Keratinocyte (primary cell): ENCODE data around the gene CEACAM21. TPM values are rescaled to one million over a fixed set of nuclear protein-coding genes. Genes with fewer than 3 reads are reported as not detected.

Experiments used
- DNase-seq: peaks from one replicate; pipeline ENCODE4 v3.0.0-alpha.2; 2011; ENCODE audit warnings: low read depth, missing footprints, low spot score
- FAIRE-seq: peaks from 2 replicates; lab custom pipeline; 2011; peaks lifted over from hg19 to GRCh38; lab: Jason Lieb, UNC
- H2AFZ ChIP-seq: 2 replicates; pipeline ENCODE4 v1.6.0; 2012; ENCODE audit warnings: low read length, control low read depth, inconsistent platforms; ENCODE audit not compliant: control insufficient read depth
- H3K27ac ChIP-seq: 2 replicates; pipeline ENCODE4 v1.5.1; 2011; ENCODE audit warnings: low read length; ENCODE audit not compliant: control insufficient read depth, insufficient read depth
- H3K27me3 ChIP-seq: 3 replicates; pipeline ENCODE4 v1.6.0; 2011; ENCODE audit warnings: low read length; ENCODE audit not compliant: control insufficient read depth, insufficient read depth; ENCODE audit errors: extremely low read depth
- H3K36me3 ChIP-seq, 2 experiments: 2 replicates in 1 of 2; 3 replicates in 1 of 2; pipeline ENCODE4 v1.5.1; 2011; ENCODE audit warnings: low read length in 2 of 2, mild to moderate bottlenecking in 1 of 2; ENCODE audit not compliant: control insufficient read depth in 2 of 2, insufficient read depth in 2 of 2; ENCODE audit errors: extremely low read depth in 1 of 2
- H3K4me1 ChIP-seq: 3 replicates; pipeline ENCODE4 v1.5.1; 2011; ENCODE audit warnings: low read length; ENCODE audit not compliant: control insufficient read depth, insufficient read depth; ENCODE audit errors: extremely low read depth
- H3K4me2 ChIP-seq: 3 replicates; pipeline ENCODE4 v1.6.0; 2011; ENCODE audit warnings: low read depth, low read length; ENCODE audit not compliant: control insufficient read depth, insufficient read depth; ENCODE audit errors: extremely low read depth
- H3K4me3 ChIP-seq, 3 experiments: fragments of 200-600 bp in 1 of 3; sonication (generic) in 1 of 3; 2 replicates in 2 of 3; 3 replicates in 1 of 3; pipeline ENCODE4 v1.5.1; 2011 to 2016; ENCODE audit warnings: low read length in 3 of 3, mild to moderate bottlenecking in 3 of 3, control low read depth in 2 of 3, inconsistent platforms in 1 of 3, low read depth in 1 of 3, mixed read lengths in 1 of 3, mixed run types in 1 of 3, moderate library complexity in 1 of 3; ENCODE audit not compliant: control insufficient read depth in 2 of 3, insufficient read depth in 2 of 3; ENCODE audit errors: extremely low read depth in 1 of 3
- H3K79me2 ChIP-seq: 2 replicates; pipeline ENCODE4 v1.6.0; 2012; ENCODE audit warnings: low read length; ENCODE audit not compliant: control insufficient read depth, insufficient read depth
- H3K9ac ChIP-seq: 3 replicates; pipeline ENCODE4 v1.6.0; 2011; ENCODE audit warnings: low read length; ENCODE audit not compliant: control insufficient read depth, insufficient read depth; ENCODE audit errors: extremely low read depth
- H3K9me1 ChIP-seq: 3 replicates; pipeline ENCODE4 v1.6.0; 2011; ENCODE audit warnings: low read length; ENCODE audit not compliant: control insufficient read depth, insufficient read depth; ENCODE audit errors: extremely low read depth
- H3K9me3 ChIP-seq: 2 replicates; pipeline ENCODE4 v1.5.1; 2012; ENCODE audit warnings: low read depth, low read length; ENCODE audit not compliant: control insufficient read depth
- H4K20me1 ChIP-seq: 3 replicates; pipeline ENCODE4 v1.6.0; 2011; ENCODE audit warnings: low read length; ENCODE audit not compliant: control insufficient read depth, insufficient read depth; ENCODE audit errors: extremely low read depth
- CTCF ChIP-seq, 3 experiments: IDR thresholded peaks in 1 of 3; conservative IDR thresholded peaks in 1 of 3; optimal IDR thresholded peaks in 1 of 3; 2 replicates in 2 of 3; 3 replicates in 1 of 3; pipeline versions ENCODE3 to v1.5.1; 2011; ENCODE audit warnings: low read length in 3 of 3, mild to moderate bottlenecking in 3 of 3, moderate library complexity in 2 of 3, control low read depth in 1 of 3, inconsistent platforms in 1 of 3; ENCODE audit not compliant: insufficient read depth in 2 of 3; ENCODE audit errors: extremely low read depth in 1 of 3
- EZH2 ChIP-seq: IDR thresholded peaks from one replicate; pipeline ENCODE4 v1.6.1; 2012; ENCODE audit warnings: inconsistent platforms, mild to moderate bottlenecking, low read length, moderate library complexity
- dilution Hi-C: fragments of 300-500 bp; cut with MboI; formaldehyde crosslinking; loops from one replicate; pipeline ENCODE4 v1.7.0; 2020; ENCODE audit warnings: low sequenced_read_pairs; ENCODE audit not compliant: extremely low pct_ligation_motif_present
- polyA plus RNA-seq, 5 experiments: library from polyadenylated mRNA; depleted of rRNA in 3 of 5; stranded (reverse) in 3 of 5; stranded (forward) in 1 of 5; unstranded in 1 of 5; fragments of >200 nt; gene quantifications; 1 replicate in 1 of 5; 2 replicates in 3 of 5; 3 replicates in 1 of 5; pipeline versions ENCODE4 v1.2.1 to v1.2.3, GENCODE V29; 2011 to 2012; ENCODE audit warnings: missing spikeins in 2 of 5, low read depth in 1 of 5, low replicate concordance in 1 of 5

The CEACAM21 gene
- polyA plus RNA-seq, 1 donor (not counting 4 experiments of a cell fraction or from before 2014, with no cell fraction given), result not detected

- no peak for DNase-seq
- no peak for FAIRE-seq
- dilution Hi-C loops, result no loop called here
Observed at GRCh38 chr19:41624937-41625336, 49.0 kb downstream of the CEACAM21 start.

GRCh38 chr19:41626278-41626677 is 50.3 kb downstream of the CEACAM21 start:
- Histone ChIP-seq H4K20me1 (no peaks in the 10 kb centered on the region), H2AFZ (no peak overlapping the region), H3K4me3 (no peak overlapping the region), H3K9me1 (no peaks in the 10 kb centered on the region), H3K27me3 (no peaks in the 10 kb centered on the region), H3K79me2 (no peaks in the 10 kb centered on the region), H3K27ac (no peak overlapping the region), H3K4me1 (no peaks in the 10 kb centered on the region), H3K9me3 (no peaks in the 10 kb centered on the region), H3K36me3 (no peaks in the 10 kb centered on the region), H3K4me2 (no peak overlapping the region), H3K9ac (no peak overlapping the region)
- TF ChIP-seq EZH2, result no peak
- no peak for TF ChIP-seq CTCF (optimal IDR thresholded peaks at IDR 0.05 in 1 of 3, IDR thresholded peaks at IDR 0.05 in 1 of 3, conservative IDR thresholded peaks at IDR 0.05 in 1 of 3; ENCODE audit: extremely low read depth in 1 of 3, insufficient read depth in 2 of 3, low read length in 3 of 3)
- no peak for FAIRE-seq
- dilution Hi-C loops, result no loop called here
- no peak for DNase-seq

More at GRCh38 chr19:41624937-41625336, 49.0 kb downstream of the CEACAM21 start:
- Histone ChIP-seq H3K4me1 (no peaks in the 10 kb centered on the region), H2AFZ (no peak overlapping the region), H3K27me3 (no peaks in the 10 kb centered on the region), H3K36me3 (no peaks in the 10 kb centered on the region), H3K27ac (no peak overlapping the region), H3K9me3 (no peaks in the 10 kb centered on the region), H3K9me1 (no peaks in the 10 kb centered on the region), H3K9ac (no peak overlapping the region), H3K4me2 (no peak overlapping the region), H4K20me1 (no peaks in the 10 kb centered on the region), H3K79me2 (no peaks in the 10 kb centered on the region), H3K4me3 (no peak overlapping the region)
- TF ChIP-seq CTCF (optimal IDR thresholded peaks at IDR 0.05 in 1 of 3, IDR thresholded peaks at IDR 0.05 in 1 of 3, conservative IDR thresholded peaks at IDR 0.05 in 1 of 3; ENCODE audit: extremely low read depth in 1 of 3, insufficient read depth in 2 of 3, low read length in 3 of 3) (no peak), EZH2 (no peak)
